Skeletal muscle cell (primary cell): ENCODE data around the gene HEATR5B.
"Not testable (repeated sequence)": the region's sequence is repeated elsewhere in the genome, so short reads cannot be mapped to it uniquely, and the experiment has no call there.

ENCODE experiments used
- DNase-seq: peaks from one replicate; pipeline ENCODE4 v3.0.0-alpha.2; 2010; ENCODE audit warnings: low read depth
- H3K4me3 ChIP-seq: 2 replicates; pipeline ENCODE4 v1.5.1; 2011; ENCODE audit warnings: low read depth, mild to moderate bottlenecking, control low read depth, low read length, moderate library complexity

HEATR5B gene

GRCh38 chr2:37070931-37071330 lies 13.2 kb downstream of the HEATR5B start:
- no peak overlapping the region for H3K4me3 ChIP-seq
- DNase-seq, result no peak

DNA sequence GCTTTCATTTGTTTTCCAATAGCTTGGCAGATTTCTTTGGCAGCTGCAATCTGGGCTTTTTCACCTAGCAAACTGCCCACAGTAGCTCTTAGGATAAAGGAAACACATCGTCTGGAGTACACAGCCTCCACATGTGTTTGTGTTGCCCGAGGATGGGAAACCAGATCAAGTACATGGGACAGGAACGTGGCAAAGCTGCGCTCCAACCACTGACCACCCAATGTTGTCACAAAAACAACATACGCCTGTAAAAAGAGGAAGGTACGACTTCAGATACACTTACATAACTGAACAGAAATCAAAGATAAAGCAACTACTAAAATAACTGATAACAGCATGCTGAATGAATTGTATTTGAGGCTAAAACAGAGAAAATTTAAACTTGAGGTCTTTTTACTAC lies 15.5 kb downstream of the HEATR5B start:
- no peak for DNase-seq
- no peak overlapping the region for H3K4me3 ChIP-seq

DNA sequence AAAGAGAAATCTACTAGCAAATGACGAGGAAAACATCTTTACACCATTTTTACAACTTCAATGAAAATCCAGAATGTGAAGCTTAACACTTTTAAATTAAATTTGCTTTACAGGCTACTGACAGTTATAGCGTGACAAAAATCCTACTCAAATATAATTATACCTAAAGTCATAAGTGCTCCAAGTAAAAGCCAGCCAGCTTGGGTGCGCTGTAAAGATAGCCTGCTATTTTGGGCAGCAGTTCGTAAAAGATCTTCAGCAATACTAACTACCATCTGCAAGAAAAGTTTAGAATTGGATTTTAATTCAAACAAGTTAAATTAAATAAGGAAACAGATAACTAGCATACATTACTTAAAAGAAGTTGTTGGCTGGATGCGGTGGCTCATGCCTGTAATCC lies 22.4 kb downstream of the HEATR5B start:
- DNase-seq, result no peak
- no peak overlapping the region for H3K4me3 ChIP-seq

DNA sequence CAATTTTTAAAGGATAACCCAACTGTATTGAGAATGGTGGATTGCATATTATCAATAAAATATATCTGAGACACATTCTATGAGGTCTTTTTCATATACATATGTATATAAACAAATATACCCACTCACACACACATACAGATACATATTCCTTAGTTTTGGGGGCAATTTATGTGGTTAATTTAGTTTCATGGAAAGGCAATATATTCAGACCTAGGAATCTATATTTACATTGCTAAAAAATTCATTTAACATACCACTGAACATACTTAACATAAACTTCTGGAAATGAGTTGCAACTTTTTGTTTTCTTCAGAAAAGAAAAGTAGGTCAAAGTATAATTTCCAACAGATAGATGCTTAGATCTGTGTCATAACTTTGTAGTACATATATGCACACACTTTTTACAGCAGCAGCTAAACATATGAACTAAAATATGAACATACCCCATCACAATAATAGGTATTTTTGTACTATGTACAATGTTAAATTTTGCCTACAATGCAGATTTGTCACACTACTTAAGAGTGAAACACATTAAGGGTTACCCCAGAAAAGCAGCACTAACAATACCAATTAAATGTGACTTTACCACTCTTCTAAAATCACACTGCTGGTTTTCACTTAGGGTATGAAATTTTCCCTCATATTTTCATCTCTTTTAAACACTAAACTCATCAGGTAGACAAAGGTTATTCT lies 23.0 kb downstream of the HEATR5B start:
- no peak for DNase-seq
- H3K4me3 ChIP-seq, result no peak overlapping the region

DNA sequence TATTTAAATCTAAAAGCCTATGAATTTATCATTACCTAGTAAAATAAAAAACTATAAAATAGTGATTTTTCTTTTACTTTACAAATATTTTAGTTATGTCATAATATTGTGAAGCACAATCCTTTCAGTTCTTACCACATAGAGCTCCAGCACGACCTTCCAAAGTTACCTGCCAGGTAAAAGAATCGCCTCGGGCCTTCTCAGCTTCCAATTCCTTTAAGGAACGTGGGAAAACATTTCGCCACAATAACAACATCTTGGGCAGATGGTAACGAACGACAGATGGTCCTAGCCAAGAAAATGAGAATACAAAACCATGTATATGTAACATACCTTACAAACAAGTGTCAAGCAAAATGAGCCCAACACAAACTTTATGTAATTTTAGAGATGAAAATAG lies 23.7 kb downstream of the HEATR5B start:
- no peak overlapping the region for H3K4me3 ChIP-seq
- DNase-seq, result no peak

GRCh38 chr2:37059841-37060240 lies 24.3 kb downstream of the HEATR5B start:
- no peak overlapping the region for H3K4me3 ChIP-seq
- no peak for DNase-seq

GRCh38 chr2:37052600-37053332 lies 31.4 kb downstream of the HEATR5B start:
- DNase-seq, result no peak
- no peak overlapping the region for H3K4me3 ChIP-seq

DNA sequence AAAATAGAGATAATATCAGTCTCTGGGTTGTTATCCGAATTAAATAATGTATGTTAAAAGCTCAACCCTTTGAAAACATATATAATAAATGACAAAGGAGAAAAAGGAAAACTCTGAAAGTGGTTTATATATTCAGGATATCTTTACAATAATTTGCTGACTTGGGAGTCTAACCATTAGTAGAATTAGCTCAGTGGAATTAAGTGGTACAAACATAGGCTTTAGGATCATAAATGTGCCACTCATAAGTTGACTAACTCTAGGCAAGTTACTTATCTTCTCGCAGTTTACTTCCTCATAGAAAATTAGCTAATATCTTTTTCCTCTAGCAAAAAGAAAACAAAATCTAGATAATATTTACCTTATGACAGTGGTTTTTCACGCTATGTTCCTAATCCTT lies 44.6 kb downstream of the HEATR5B start:
- DNase-seq, result no peak
- H3K4me3 ChIP-seq, result no peak overlapping the region

DNA sequence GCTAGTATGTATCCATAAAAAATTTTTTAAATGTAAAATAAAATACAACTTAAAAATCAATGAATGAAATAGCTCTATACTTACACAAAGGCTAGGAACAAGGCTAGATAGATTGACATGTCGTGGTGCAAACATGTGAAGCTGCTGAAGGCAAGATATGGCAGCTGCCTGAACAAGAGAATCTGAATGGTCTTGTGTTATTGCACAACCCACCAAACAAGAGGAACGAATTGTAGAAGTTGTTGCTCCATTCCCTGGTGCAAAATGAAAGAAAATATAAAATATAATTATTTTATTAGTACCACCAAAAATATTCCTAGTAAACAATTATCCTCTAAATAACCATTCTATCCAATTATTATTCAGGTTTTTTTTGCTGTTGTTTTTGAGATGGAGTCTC lies 46.4 kb downstream of the HEATR5B start:
- H3K4me3 ChIP-seq, result no peak overlapping the region
- DNase-seq, result no peak

DNA sequence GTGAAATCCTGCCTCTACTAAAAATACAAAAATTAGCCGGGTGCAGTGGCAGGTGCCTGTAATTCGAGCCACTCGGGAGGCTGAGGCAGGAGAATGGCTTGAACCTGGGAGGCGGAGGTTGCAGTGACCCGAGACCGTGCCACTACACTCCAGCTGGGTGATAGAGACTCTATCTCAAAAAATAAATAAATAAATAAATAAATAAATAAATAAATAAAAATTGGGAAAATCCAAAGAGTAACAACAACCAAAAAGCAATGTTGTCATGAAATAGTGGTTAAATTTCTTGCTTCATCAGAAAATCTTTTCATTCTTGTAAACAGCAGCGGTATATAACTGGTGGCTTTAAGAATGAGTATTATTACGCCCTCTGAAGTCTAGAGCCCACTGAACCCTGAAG lies 54.4 kb downstream of the HEATR5B start:
- no peak for DNase-seq
- no peak overlapping the region for H3K4me3 ChIP-seq

DNA sequence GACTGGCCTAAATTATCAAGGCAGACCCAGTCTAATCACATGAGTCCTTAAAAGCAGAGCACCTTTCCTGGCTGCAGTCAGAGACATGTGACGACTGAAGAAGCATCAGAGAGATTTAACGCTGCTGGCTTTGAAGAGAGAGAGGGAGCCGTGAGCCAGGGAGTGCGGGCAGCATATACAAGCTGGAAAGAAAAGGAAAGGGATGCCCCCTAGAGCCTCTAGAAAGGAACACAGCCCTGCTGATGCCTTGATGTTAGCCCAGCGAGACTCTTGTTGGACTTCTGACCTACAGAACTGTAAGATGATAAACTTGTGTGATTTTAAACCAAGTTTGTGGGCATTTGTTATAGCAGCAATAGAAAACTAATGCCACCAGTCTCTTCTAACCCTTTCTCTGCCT lies 58.1 kb downstream of the HEATR5B start:
- DNase-seq, result no peak
- H3K4me3 ChIP-seq, result no peak overlapping the region

DNA sequence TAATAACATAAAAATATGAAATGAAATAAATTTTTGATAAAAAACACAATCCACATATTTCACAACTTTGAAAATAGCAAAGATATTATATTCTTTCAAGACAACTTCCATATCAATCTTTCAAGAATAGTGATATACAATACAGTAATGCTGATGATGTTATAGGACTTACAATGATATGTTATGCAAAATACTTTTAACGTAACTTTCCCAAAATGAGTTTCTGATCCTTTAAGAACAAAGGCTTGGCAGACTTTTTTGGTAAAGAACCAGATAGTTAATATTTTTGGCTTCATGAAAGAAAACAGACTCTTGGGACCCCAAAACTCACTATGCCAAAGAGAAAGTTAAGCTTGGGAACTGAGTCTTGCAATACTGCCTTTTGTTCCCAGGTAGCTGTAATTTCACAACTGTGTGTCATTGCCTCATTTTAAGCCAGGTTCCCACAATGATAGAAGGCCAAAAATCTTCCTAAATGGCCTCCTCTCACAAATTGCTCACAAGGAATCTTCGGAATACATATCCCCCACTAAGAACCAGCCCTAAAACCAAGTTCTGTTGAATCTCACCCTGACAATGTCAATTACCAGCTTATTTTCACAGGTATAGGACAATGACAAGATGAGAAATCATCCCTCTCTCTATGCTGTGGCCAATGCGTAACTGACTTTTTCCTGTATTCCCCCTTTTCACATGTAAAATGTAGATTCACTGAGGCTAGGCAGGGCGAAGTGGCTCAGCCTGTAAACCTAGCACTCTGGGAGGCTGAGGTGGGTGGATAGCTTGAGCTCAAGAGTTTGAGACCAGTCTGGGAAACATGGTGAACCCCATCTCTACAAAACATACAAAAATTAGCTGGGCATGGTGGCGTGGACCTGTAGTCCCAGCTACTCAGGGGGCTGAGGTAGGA lies 63.0 kb downstream of the HEATR5B start:
- H3K4me3 ChIP-seq, result no peak overlapping the region
- DNase-seq, result peak; percentile 7

DNA sequence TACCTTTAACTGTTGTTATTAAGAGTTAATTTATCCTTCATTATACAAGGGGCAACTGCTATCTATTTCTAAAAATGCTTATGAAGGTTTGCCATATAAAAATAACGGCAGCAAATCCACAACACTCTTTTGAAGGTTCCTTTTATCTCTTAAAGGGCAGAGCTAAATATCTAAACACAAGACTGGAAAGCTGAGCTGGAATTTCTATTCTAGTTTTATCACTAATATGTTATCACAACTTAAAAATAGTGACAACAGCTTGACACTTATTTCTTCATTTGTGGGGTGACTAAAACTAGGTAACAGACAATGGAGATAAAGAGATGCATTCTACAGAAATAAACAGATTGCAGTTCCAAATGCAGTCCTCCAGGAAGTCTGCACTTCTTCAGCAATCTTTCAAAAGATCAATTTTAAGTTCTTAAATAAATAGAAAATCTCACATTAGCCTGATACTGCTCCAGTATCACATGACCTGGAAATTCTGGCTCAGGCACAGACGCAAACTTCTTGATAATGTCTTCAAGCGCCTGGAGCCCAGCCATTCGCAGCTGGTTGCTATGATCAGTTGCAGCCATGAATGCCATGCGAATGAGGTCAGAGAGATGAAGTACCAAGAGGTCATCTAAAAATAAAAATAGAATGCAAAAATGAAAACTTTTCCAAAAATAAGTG lies 63.8 kb downstream of the HEATR5B start:
- DNase-seq, result peak; percentile 22
- H3K4me3 ChIP-seq, result no peak overlapping the region

DNA sequence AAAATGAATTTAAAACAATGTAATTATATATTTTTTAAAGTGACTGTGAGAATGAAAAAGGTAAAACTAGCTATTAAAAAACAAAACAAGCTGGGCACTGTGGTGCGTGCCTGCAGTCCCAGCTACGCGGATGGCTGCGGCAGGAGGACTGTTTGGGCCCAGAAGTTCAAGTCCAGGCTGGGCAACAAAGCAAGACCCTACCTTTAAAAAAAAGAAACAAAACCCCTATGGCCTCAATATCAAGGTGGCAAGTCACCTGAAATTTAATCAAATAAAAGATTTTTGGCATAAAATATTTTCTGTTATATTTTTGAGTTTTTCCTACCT lies 70.9 kb downstream of the HEATR5B start:
- no peak overlapping the region for H3K4me3 ChIP-seq
- DNase-seq, result no peak

DNA sequence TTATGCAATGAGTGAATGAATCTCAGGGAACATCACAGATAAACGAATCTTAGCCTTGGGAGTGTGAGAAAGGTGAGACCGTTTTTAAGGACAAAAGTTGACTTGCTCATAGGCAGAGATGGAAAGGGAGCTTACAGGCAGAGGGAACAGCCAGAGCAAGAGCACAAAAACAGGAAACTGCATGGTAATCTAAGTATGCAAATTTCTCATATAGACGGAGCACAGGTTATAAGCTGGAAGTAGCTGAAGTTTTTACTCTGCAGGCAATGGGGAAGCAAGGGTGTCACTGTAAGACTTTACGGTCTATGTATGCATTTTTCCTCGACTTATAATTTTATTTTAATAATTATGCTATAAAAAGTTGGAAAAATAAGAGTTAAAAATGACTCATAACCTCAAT lies 73.0 kb downstream of the HEATR5B start:
- H3K4me3 ChIP-seq, result no peak overlapping the region
- no peak for DNase-seq

DNA sequence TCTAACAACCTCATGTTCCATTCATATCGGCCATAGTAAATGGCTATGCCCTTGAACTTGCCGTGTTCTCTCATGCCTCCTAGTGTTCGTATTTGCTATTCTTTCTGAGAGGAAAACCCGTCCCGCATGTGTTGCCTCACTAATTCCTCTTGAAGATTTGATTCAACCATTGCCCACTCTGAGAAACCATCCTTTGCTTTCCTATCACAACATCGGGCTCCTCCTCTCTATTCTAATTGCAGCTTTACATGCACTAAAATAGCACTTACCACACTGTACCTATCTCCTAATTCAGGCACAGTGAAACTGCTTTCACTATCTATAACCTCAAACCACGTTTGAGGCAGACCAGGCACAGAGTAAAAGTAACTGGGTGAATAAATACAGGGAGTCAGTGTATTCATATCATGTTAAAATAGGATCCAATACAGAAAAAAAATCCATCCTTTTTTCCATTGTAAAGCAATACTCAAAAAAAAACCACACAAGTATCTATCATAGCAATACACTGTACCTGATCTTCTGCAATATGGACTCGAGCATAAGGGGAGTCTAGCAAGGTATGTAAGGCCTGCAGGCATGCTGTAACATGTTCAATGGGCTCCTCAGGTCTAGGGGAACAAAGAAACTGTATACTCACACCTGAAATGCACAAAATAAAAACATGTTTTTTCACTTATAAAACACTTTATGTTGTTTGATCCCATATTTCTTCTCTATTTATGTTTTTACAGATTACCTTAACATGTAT lies 78.9 kb downstream of the HEATR5B start:
- DNase-seq, result no peak

DNA sequence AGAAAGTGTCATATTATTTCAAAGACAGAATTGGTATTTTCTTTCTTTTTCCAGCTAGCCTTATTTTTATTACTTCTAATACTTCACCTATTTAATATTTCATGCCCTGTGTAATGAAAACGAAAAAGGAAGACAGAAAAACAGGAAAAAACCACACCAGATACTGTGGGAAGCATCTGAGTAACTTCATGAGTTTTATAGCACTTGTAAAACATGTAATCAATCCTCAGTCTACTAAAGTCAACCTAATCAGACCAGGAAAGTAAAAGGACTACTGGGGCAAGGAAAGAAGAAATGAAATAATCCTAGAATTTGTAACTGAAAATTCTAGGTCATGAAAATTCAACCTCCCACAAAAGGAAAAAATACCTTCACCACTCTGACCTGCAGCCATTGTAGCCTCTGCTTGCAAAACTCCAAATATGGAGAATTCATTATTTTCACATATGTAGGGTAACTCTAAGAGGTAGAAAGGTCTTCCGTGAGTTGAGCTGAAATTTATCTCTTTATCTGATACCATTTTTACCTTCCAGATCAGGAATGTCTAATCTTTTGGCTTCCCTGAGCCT lies 83.1 kb downstream of the HEATR5B start:
- H3K4me3 ChIP-seq, result no peak overlapping the region
- no peak for DNase-seq

More for the DNA sequence above, 78.9 kb downstream of the HEATR5B start:
- H3K4me3 ChIP-seq, result no peak overlapping the region

GRCh38 chr2:37000318-37000717 lies 83.9 kb downstream of the HEATR5B start:
- no peak for DNase-seq
- H3K4me3 ChIP-seq, result no peak overlapping the region

DNA sequence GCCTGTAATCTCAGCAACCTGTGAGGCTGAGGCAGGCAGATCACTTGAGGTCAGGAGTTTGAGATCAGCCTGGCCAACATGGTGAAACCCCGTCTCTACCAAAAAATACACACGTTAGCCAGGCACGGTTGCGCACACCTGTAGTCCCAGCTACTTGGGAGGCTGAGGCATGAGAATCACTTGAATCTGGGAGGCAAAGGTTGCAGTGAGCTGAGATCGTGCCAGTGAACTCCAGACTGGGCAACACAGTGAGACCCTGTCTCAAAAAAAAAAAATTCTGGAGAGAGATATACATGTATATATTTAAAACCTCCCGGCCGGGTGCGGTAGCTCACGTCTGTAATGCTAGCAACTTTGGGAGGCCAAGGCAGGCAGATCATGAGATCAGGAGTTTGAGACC lies 84.8 kb downstream of the HEATR5B start:
- not testable (repeated sequence) for DNase-seq, H3K4me3 ChIP-seq
